Suppressor macrophage (primary cell): Measurements from ENCODE around the gene SYNM.

Experiments used
- DNase-seq, 4 experiments: peaks; one replicate each; pipeline ENCODE4 v3.0.0-alpha.2; 2020 to 2022

The SYNM gene

DNA sequence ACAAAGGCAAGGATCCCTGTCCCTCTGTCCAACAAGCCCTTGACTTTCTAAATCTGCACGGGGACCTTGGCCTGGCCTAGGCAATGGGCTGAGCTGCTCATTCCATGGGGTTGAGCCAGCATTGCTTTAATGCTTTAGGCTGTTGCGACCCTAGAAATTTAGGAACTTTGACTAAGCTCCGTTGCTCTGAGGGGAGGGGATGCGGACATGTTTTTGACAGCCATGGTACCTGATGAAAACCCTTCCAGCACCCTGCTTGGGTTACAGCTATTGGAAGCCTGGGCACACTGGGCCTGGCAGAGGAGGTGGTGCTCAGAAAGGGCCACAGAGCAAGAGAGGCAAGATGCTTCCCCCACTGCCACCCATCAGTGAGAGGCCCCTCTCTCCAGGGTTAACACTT lies 37.1 kb downstream of the SYNM start:
- DNase-seq: no peak

DNA sequence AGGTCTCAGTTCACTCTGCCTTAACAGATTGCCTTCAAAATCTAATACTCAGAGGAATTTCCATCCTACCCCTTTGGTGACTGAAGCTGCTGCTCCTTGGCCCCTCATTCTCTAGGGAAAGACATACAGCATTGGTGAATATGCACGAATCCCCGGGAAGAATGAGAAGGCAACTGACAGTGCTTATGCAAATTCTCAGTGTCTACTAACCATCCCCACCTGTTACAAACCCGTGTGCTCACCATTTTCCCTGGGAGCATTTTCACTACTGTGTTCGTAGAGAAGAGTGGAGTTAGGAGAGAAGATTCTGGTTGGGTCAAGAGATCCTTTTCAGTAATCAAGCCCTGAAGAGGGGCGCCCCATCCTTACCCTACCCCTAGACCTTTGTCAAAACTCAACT lies 37.7 kb downstream of the SYNM start:
- DNase-seq: no peak

DNA sequence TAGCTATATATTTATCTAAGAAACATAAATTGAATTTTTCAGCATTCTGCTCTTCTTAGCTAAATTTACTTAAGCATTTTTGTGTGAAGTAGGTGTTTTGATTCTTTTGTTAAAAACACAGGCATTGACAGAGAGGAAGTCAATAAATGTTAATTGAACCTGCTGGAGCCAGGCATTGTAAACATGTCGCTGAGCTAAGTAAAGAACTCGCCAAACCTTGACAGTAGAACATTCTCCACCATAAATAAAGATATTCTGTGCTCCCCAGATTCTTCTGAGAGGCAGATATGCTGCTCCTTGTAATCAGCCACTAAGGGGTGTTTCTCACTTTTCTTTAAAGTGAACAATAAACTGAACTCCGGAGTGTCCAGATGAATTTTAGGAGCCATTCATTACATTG lies 38.4 kb downstream of the SYNM start:
- no peak for DNase-seq

DNA sequence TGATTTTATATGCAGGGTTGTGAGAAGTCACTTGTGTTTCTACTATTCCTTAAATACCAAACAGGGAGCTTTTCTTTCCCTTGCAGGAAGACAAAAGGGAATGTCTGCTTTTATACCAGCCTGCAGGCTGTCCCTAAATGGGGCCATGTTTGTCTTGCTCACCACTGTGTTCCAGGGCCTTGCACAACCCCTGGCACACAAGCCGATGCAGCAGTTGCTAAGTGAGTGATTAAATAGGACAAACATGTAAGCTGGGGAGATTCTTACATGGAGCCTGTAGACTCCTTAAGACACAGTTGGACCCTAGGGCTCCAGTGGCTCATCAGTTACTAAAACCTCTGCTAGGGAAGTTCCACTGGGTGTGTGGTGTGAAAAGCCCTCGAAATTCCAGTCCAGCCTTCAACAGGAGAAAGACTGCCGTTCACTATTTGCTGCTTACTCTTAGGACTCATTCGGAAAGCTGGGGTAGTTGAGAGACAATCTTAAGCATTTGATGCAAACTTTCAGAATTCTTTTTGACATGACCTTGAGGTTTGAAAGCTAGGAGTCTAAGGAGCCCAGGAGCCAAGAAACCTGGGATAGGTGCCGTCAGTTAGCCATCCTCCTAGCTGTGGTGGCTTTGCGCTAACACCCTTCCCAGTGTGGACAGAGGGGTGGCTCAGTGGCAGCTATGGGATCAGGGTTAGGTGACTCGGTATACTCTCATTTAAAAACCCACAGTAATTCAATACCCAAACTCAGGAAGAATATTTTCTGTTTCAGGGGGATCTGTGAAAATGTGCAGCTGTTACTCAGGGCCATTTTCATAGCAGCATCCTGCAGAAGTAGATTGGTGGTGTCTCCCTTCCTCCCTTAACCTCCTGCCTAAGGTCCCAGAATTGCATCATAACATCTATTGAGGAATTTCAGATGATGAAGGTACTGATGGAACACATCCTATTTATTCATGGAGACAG lies 39.1 kb downstream of the SYNM start:
- no peak for DNase-seq

DNA sequence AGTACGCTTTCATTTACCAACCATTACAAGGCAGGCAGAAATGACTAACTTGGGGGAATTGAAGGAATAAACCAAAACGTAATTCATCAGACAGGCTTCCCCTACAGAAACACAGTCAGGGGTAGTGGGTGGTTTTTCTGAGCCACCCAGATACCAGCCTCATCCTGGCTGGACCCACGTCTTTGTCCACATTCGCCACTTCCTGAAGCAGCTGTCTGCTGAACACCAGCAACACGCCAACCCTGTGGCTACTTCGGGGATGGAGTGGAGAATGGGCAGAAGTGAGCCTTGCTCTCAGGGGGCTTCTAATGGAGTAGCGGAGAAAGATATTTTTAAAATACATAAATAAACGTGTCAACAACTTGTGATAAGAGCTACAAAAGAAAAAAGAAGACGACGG lies 40.1 kb downstream of the SYNM start:
- no peak for DNase-seq

DNA sequence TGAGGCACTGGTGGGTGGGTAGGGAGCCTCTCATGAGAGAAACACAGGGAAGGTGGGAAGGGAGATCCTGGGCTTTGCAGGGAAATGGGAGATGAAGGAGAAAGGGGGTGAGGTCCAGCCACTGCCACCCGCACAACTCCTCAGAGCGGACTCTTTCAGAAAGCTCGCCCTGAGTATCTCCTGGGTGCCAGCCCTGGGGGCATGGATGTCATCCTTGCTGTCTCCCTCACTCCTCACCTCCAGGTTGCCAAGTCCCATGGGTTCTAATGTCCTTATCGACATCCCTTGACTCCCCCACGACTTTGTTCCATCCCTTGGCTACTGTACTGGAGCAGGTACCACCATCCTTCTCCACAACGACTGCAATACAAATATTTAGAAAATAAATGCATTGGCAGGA lies 40.9 kb downstream of the SYNM start:
- no peak for DNase-seq

DNA sequence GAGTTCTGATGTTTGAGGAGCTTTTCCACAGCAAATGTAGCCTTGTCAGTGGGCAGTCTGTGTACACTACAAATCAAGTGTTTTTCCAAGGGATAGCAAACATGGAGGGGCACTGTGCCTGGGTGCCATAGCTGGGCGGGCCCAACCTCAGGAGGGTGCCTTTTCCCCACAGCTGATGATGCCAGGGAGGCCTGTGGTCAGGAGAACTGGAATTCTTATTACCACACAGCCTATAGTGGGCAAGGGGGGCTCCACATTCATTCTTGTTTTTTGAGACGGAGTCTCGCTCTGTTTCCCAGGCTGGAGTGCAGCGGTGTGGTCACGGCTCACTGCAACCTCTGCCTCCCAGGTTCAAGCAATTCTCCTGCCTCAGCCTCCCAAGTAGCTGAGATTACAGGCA lies 41.8 kb downstream of the SYNM start:
- no peak for DNase-seq

DNA sequence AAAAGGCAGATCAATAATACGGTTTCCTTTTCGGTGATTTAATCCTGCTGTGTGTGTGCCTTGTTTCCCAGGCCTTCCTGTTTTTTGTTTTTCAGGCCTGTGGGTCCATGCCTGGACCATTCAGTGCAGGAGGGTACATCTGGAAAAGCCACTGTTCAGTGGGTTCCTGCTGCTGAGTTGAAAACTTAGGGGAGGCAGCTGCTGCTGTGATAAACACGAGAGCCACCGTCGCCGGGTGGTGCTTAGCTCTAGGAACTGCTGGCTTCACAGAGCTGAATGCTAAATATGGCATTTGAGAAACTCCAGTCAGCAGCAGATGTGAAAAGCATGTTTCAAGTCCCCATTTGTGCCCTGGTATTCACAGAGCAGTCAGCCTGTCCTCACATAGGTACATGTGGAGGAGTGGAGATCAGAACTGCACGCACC lies 44.0 kb downstream of the SYNM start:
- no peak for DNase-seq

DNA sequence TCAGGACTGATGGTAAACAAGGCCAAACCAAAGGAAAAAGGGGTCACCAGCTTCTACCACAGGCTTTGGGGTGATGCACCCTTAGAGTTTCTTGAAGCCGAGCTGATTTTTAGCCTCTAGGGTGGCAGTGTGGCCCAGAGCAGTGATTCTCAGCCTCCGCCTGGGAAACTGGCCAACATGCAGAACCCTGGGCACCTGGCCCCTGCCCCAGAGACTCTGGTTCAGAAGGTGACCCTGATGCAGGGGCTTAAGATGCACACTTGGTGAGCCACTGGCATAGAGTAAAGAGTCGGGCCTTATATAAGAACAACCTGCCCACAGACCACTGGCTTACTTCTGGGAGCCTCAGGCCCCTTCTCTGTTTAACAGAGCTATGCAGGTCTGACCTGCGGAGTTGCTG lies 44.5 kb downstream of the SYNM start:
- DNase-seq: no peak

DNA sequence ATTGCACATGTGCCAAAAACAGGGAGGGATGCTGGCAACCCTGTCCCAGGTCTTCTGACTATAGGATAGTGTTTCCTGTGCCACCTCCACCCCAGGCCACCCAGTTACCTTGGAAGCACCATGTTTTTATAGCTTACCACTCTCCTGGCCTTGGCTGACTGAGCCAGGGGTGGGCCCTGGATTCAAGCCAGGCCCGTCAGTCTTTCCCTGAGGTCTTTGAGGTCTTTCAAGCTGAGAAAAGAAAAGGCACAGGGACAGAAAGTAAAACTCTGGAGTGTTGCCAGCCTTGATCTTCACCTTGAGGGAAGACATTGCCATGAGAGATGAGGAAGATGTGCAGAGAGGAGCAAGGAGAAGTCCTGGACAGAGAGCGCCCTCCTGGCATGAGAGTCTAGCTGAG lies 46.3 kb downstream of the SYNM start:
- no peak for DNase-seq

DNA sequence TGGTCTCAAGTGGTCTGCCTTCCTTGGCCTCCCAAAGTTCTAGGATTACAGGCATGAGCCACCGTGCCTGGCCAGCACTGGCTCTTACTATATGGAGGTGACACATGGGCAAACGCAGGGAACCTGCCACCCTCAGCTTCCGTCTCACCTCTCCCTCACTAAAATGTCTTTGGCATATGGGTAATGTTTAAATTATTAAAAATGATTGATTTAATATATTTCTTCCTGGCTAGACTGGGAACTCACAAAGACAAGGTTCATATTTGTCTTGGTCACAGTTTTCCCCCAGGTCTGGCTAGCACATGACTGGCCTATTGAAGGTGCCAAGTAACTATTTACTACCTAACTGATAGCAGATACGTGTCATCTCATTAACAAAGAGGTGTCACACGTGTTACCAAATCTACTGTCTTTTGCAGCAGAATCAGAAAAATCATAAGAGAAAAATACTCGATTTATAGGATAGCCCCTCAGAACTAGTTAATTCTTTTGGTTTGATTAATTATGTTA lies 48.2 kb downstream of the SYNM start:
- DNase-seq: no peak

DNA sequence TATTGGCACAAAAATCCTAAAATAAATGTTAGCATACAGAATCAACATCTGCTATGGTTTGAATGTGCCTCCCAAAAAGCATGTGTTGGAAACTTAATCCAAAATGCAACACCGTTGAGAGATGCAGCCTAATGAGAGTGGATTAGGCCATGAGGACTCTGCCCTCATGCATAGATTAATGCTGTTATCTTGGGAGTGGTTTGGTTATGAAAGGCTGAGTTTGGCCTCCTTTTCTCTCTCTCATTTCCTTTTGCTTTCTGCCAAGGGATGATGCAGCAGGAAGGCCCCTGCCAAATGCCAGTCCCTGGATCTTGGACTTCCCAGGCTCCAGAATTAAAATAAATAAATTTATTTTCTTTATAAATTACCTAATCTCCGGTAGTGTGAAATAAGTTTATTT lies 49.4 kb downstream of the SYNM start:
- no peak for DNase-seq

DNA sequence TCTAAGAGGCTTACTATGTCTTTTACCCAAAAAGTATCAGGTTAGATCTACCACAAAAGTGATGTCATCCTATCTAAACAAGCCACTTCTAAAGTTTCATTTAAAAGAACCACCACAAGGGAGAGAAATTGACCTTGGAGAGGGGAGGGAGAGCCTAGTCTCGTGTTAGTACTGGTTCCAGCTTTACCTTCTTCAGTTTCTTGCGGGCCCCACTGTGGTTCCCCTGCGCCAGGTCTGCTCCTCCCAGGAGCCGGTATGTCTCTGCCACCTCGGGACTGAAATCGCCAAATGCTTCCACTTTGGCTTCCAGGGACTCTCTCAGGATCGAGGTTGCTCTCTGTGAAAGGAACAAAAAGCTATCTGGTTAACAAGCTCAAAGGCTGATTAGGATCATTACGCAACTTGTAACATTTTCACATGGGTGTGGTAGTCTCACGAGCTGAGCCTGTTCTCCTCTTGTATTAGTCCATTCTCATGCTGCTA lies 51.1 kb downstream of the SYNM start:
- no peak for DNase-seq

DNA sequence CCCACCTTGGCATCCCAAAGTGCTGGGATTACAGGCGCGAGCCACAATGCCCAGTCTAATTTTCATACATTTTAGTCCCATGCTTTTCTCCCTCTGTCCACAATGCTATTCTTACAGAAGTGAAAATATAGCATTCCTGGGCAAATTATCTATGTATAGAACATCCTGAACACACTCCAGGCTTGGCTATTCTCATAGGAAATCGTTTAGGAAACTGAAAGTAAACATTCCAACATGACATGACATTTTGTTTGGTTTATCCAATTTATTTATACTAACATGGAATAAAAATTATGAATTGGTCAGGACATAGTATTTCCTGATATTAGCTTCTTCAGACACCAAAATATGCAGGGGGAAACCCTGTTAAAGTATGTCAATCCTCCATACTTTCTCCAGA lies 52.6 kb downstream of the SYNM start:
- DNase-seq: no peak

DNA sequence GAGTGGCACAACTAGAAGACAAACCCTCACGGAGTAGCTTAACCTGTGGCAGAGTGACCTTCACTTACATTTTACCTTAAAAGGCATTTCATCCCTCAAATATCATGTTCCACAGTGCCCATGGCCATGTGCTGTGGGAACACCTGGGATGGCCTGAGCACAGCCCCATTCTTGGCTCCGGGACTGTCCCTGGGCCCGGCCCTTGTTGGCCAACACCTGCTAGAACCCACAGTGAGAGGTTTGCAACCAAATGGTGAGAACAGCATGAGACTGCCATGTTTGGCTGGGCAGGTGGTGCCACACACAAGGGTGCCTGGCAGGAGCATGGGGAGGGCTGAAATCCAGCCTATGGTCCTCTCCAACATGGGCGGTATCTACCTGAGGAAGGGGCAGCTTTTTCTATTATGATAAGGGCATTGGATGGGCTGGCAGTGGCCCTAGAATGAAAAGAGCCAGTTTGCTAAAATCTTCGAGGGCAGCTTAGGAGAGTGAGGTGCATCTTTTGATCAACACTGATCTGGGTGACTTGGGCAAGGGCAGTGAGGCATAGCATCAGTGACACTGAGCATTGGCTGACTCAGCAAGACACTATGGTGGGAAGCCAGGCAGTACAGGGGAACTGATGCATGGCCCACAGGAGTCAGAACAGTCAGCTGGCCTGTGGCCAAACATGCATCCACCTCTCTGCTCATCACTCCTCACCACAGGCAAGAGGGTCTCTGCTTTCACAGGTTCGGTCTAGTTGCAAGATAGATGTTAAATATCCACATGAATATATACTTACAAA lies 53.9 kb downstream of the SYNM start:
- no peak for DNase-seq

DNA sequence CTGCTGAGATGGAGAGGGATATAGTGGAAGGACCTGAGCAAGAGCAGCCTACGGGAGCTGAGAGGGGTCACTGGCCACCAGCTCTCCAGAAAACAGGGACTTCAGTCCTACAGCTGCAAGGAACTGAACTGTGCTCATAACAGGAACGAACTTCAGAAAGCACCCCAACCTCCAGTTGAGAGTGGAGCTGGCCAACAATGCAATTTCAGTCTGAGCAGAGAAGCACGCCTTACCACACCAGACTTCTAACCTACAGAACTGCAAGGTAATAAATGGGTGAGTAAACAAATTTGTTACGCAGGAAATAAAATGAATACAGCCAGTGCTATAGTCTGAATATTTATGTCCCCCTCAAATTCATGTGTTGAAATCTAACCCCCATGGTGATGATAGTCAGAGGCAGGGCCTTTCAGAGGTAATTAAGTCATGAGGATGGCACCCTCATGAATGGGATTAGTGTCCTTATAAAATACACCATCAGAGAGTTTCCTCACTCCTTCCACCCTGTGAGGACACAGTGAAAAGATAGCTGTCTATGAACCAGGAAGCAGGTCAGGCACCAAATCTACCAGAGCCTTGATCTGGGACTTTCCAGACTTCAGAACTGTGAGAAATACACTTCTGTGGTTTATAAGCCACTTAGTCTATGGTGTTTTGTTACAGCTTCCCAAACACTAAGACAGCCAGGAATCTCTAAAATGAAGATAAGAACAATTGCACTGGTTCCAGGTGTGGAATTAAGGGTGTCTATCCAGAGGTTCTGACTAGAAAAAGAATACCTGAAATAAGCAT lies 58.6 kb downstream of the SYNM start:
- DNase-seq: no peak

DNA sequence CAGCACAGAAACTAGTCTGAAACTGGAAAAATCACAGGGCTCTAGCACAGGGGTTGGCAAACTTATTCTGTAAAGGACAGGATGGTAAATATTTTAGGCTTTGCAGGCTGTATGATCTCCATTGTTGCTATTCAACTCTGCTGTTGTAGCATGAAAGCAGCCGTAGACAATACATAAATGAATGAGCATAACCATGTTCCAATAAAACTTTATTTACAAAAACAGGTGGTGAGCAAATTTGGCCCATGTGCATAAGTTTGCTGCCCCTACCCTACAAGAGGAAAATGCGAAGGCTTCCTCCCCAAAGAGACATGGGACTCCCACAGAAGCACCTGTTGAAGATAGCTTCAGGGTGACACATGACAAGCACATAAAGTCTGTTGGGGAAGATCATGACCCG lies 59.2 kb downstream of the SYNM start:
- DNase-seq: no peak

DNA sequence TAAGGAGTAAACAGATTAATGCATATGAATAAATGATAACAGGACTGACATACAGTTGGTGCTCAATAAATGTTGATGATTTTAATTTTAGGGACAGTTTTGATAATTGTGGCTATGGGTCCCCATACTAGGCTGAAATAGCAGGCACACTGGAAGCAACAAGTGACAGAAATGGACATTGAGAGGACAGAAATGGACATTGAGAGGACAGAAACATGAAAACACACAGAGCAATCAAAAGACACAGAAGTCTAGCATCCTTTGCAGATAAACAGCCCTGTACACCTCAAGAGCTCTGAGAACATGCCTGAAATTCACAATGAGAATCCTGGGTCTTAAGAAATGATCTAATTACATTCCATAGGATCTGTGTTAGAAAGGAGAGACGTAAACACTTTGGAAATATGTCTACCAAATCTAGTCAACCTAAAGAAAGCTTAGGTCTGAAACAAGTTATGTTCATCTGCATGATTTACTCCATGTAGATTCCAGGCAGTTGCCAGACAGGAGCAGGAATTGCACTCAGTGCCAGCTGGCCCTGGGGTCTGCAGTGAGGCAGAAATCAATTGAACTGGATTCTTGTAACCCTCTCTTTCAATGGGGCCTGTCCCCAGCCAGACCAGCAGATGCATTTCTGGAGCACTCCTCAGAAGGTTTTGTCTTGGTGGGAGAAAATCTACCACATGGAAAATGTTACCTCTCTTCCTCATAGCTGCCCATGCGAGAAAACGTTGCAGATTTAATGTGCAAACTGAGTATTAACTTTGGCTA lies 60.3 kb downstream of the SYNM start:
- no peak for DNase-seq

DNA sequence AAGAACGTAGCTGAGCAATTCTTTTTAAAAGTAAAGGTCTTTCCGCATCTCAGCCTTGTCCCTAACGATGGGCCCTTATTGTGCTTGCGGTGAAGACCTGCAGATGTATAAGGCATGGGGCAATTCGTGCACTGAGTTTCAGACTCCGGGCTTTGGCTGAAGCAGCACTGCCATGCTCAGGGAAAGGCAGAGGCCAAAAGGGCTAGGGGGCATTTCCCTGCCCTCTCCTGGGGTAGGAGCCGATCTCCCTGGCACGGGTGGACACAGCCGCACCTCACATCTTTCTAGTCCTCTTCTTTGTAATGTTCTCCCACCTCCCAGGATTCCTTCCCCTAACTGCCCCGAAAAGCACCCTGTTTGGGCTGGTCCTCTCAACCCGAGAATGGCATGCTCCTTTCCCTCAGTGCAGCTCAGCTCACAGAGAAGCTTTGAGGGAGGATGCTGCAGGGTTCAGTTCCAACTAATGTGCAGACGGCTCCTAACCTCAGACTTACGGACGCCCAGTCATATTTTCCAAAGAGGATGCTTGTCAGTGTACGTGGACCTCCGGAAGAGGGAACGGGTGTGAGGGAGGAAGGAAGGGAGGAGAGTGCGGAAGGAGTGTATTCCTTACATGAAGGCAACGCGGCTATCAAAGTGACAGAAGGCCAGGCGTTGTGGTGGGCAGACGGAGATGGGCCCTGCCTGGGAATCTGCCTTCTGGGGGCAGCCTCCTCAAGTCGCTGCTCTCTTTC lies 61.2 kb downstream of the SYNM start:
- DNase-seq: no peak

DNA sequence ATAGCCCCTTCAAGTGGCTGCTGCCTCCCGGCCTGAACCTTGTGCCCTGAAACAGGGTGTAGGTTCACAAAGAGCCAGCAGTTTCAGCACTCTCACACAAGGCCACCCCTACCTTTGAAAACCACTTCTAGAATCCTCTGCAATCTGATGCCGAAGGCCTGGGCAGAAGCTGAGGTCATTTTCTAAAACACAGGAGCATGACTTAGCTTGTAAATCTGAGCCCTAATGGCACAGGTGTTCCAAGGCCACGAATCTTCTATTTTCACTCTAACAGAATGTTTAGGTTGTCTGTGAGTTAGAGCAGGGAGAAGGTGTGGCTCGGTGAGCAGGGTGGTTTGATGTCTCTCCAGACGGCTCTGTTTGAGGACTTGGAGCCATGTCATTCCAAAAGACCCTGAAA lies 62.3 kb downstream of the SYNM start:
- no peak for DNase-seq

DNA sequence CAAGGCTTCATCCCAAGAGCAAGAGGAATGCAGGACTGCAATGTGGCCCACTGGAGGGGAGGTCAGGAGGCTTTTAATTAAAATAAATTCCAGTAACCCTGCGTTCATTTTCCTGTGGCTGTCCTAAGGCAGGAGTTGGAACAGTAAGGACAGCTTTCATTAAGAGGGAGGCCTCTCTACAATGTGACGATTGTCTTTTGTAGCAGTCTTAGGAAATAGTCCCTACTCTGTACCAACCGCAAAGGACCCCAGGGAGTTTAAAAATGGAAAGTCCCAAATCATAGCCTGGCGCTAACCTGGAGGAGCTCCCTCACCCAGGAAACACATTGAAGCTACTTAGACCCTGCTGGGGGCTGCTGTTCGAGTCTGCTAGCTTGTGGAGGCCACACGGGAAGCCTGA lies 62.8 kb downstream of the SYNM start:
- DNase-seq: no peak
